ENCODE data around the gene BCAR3.
"Not testable (repeated sequence)": the region's sequence is repeated elsewhere in the genome, so short reads cannot be mapped to it uniquely, and the experiment has no call there.

The BCAR3 gene

DNA sequence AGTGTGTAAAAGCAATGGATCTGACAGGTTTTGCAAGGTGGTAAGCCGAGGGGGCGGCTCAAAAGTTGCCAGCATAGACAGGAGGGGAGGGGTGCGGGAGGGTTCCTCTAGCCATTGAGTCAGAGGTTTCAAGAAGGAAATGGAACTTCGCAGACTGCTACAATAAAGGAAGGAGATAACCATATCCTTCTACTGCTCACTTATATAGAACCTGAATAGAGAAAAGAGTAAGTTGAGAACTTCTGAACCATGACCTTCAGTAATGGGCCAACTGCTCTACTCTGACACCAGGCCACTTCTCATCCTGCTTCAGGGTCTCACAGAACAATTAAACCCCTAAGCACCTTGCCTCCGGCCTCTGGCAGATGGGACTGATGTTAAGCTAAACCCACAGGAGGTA lies 26.3 kb upstream of the BCAR3 start:
- DNase-seq (ENCODE audit: low read depth in 1 of 2, low spot score in 1 of 2) = no peak

DNA sequence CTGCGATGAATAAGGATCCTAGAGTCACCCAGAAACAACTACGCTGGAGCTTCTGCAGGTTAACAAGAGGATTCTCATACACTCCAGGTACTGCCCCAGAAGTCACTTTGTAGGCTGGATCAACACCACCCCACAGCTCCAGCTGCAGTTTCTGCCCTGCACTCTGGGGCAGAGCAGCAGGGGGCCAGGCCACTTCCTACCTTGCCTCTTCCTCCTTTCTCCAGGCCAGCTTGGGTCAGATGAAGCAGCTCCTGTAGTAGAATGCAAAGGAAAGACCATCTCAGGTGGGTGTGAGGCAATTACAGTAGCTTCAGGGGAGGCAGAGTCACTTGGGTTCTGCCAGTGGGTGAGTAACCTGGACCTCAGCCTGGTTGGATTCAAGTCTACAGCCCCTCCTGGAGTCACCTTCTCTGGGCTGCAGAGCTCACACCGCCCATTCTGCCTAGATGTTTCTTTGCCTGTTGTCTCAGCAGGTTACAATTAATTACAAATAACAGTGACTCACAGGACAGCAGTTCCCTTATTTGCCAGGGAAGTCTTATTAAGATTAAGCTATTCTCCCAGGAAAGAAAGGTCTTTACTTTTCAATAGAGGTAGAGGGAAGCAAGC lies 24.4 kb upstream of the BCAR3 start:
- no peak for DNase-seq (ENCODE audit: low read depth in 1 of 2, low spot score in 1 of 2)

DNA sequence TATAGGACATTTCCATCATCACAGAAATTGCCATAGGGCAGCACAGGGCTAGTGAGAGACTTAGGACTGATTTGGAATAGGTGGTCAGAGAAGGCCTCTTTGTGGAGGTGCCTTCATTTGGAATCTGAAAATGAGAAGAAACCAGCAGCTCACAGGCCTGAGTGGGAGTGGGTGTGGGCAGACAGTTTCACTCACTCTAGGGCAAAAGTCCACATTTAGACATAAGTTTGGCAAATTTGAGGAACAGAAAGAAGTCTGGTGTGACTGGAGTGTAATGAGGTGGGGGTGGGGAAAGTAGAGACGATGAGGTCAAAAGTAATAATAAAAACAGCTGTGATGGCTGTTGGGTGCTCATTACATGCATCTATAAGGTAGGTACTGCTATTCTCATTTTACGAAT lies 22.4 kb upstream of the BCAR3 start:
- DNase-seq (ENCODE audit: low read depth in 1 of 2, low spot score in 1 of 2) = no peak

DNA sequence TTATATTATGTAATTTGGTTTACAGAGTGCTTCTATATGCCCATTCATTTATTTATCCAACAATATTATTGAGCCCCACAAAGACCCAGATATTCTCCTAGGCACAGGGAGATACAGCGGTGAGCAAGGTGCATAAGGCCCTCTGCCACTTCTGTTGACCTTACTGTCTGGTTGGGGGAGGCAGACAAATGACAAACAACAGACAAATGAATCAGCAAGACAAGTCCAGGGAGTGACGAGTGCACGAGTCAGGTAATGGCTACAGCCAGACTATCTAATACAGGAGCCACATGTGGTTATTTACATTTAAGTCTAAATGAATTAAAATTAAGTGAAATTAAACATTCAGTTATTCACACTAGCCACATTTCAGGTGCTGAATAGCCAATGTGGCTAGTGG lies 22.0 kb upstream of the BCAR3 start:
- no peak for DNase-seq (ENCODE audit: low read depth in 1 of 2, low spot score in 1 of 2)

DNA sequence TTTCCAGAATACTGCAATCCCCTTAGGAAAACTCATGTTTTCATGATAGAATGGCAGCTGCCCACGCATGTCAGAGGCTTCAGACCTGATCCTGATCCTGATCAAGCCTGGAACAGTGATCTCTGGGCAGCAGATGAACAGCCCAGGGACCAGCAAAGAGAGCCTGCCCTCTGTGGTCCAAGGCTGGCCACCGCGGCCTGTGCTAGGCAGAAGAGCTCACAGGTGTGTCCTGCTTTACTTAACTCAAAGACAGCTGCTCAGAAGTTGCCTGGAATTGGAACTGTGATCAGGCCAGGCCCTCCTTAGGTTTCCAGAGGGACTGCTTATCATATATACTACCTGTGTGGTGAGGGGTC lies 21.2 kb upstream of the BCAR3 start:
- DNase-seq (ENCODE audit: low read depth in 1 of 2, low spot score in 1 of 2) = no peak

DNA sequence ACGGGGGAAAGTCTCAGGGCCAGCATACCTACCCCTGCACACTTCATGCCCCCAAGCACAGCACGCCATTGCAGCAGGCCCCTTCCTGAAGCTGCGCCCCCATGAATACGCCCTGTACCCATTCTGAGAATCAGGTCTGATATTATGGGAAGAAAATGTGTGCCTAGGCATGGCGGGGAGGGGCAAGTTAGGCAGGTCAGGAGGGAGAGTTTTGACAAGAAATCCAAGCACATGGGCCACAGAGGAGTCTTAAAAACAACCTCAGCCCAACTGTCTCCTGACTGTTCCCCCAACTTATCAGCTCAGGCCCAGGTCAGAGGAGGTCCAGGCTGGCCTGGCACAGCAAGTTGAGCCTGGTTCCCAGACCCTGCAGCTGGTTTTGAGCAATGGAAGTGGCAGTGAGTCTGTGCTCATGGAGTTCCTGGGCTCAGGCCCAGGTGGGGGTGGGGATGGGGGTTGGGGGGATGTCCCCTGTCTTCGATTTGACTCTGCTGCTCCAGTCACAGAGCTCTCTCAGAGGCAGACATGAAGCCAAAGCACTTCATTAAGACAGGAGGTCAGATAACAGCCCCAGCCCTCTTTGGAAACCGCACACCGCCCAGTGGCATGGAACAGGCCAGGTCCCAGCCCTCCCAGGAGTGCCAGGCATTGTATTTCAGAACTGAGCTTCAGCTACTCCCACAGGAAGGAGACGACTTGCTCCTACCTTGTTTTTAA lies 20.6 kb upstream of the BCAR3 start:
- no peak for DNase-seq (ENCODE audit: low read depth in 1 of 2, low spot score in 1 of 2)

DNA sequence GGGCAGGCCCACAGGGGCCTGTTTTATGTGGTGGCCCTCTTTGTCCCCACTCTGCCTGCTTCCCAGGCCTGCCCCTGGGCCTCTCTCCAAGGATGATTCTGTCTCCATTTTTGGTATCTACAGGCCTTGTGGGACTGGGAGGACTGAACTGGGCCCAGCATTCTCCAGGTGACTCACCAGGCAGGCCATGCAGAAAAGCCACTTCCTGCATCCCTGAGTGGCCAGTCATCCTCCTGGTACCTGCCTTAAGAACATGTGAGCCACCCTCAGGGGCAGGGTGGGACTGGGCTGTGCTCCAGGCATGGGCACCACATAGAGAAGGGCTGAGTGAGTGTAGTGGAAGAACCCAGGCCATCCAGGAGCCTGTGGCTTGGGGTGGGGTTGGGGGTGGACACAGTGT lies 20.0 kb upstream of the BCAR3 start:
- DNase-seq (ENCODE audit: low read depth in 1 of 2, low spot score in 1 of 2) = no peak

DNA sequence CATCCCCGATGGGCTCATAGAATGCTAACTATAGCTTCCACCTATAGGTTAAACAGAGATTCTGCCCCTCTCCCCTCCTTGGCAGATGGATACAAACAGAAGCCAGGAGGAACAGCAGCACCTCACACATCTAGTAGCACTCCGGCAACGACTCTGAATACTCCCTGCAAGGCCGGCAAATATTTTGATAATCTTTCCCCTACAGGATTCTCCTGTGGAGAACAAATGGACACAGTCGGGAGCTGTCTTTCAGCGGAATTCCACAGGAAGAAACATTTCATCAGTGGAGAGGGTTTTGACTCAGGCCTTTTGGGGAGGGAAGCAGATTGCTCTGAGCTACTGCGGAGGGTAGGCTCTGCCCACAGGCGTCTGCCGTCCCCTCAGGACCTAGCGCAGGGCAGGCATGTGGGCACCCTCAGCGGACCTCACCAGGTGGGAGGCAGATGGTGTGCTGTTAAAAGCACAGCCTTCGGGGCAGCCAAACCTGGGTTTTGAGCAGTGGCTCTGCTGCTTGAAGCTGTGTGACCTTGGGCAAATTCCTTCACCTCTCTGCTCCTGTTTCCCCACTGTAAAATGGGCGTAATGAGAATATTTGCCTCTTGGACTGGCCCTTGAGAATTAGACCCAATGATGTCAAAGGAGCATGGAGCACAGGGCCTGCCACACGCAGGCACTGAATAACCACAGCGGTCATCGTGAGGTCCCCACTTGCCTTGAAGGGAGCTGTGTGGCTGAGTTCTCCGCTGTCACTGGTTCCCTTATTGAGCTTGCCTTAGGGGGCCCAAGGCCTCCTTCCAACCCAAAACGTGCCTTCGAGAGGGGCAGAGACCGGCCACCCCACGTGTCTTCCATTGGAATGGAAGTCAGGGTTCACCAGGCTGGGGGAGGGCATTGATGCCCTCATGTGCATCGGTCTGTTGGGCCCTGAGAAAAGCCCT lies 19.2 kb upstream of the BCAR3 start:
- DNase-seq (ENCODE audit: low read depth in 1 of 2, low spot score in 1 of 2) = no peak

DNA sequence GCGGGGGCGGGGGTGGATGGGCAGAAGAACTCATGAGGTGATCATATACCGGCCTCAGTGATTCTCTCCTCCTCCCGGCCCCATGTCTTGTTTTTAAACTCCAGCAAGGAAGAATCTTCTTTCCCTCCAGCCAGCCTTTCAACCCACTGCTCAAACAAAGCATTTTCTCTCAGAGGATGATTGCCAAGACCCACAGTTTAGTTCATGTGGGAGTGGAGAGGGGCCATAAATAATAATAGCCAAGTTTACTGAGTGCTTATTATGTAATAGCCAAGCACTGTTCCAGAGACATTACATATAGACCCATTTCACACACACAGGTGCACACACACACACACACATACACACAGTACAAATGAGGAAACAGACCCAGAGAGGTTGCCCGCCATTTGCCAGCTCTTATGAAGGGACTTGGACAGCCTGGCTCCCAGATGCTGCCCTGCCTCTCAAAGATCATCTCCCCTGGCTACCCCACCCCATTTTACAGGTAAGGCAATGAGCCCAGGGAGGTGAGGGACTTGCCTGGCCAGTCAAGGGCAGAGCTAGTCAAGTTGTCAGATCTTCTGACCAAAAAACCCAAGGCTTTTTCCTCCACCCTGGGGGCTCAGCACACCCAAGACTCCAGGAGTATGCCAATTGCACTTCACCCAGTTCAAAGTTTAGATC lies 18.0 kb upstream of the BCAR3 start:
- DNase-seq (ENCODE audit: low read depth in 1 of 2, low spot score in 1 of 2) = no peak

DNA sequence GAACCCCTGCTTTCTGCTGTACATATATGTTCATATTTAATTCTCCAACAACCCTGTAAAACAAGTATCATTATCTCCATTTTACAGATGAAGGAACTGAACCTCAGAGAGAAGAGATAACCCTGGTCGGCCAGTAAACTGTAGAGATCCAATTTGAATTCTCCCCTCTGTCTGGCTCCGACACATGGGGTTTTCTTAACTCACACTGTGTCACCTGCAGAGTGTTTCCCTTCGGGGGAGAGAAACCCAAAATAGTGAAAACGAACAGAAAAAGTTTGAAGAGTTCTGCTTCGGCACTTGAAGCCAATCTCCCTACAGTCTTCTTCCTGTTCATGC lies 17.4 kb upstream of the BCAR3 start:
- DNase-seq (ENCODE audit: low read depth in 1 of 2, low spot score in 1 of 2) = no peak

DNA sequence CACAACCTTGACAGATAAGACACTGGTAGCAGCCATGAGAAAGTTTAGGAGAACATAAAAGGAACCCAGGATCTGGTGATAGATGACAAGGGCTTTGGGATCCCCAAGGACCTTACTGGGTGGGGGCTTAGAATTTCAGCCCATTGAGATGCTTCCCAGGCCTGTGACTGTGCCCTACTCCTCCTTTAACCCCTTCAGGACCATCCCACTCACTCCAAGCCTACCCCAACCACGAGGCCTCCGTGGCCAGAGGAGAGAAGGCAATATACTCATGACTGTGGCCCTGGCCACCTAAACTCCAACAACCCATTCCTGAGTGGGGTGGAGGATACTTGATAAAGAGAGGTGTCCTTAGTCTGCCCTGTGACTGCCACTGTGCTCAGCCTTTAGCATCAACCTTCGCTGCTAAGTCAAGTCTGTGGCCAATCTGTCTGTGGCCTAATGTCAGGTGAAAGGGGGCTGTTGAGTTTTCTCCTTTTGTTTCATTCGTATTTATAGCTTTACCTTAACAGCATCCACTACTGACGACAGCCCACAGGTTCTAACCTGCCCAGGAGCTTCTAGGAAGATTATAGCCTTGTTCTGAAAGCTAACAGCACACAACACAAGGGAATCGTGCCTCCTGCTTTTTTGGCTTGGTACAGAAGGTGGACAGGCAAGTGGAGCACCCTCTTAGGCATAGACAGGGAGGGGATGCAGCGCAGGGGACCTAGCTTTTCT lies 16.9 kb upstream of the BCAR3 start:
- no peak for DNase-seq (ENCODE audit: low read depth in 1 of 2, low spot score in 1 of 2)

DNA sequence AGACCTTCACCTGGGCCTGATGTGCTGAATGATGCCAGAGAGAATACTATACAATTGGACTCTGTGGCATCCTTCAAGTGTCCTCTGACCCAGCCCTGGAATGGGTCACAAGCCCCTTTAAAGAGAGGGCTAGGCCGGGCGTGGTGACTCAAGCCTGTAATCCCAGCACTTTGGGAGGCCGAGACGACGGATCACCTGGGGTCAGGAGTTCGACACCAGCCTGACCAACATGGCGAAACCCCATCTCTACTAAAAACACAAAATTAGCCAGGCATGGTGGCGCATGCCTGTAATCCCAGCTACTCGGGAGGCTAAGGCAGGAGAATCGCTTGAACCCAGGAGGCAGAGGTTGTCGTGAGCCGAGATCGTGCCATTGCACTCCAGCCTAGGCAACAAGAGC lies 15.9 kb upstream of the BCAR3 start:
- not testable (repeated sequence) for DNase-seq (ENCODE audit: low read depth in 1 of 2, low spot score in 1 of 2)

DNA sequence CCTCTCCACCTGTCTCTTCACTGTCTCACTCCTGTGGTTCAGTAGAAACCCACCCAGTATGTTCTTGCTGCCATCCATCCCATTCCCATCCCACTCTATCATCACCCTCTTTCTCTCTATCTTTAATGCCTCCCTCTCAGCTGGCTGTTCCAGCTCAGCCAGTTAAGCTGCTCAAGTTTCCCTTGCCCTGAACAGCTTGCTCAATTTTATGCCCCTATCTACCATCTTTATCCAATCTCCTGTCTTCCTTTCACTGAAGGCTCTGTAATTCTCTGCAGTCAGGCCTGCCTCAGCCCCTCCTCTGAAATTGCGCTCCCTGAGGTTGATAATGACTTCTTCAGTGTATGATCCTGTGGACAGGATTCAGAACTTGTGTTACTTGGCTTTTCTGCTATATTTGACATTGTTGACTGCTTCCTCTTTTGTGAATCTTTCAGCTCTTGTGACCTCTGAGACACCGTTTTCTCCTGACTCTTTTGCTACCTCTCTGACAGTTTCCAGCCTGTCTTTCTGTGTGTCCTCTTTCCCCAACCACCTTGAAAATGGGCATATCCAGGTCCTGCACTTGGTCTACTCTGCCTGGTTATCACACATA lies 13.9 kb upstream of the BCAR3 start:
- DNase-seq (ENCODE audit: low read depth in 1 of 2, low spot score in 1 of 2) = no peak

DNA sequence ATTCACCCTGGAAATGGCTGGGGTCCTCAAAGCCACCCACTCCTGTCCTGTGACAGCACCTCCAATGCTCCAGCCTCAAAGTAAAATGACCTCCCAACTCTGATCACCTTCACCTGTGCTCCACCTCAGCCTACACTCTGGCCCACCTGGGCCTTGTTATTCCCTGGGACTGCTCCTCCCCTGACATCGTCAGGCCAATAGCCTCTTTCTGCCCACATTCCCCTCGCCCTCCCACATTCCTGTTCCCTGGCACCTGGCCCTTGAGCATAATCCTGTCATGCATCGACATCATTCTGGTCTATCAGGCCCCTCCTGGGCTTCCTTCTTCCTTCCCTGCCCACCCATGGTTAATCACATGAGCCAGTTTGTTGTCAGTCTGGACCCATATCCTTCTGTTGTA lies 13.2 kb upstream of the BCAR3 start:
- DNase-seq (ENCODE audit: low read depth in 1 of 2, low spot score in 1 of 2) = no peak

DNA sequence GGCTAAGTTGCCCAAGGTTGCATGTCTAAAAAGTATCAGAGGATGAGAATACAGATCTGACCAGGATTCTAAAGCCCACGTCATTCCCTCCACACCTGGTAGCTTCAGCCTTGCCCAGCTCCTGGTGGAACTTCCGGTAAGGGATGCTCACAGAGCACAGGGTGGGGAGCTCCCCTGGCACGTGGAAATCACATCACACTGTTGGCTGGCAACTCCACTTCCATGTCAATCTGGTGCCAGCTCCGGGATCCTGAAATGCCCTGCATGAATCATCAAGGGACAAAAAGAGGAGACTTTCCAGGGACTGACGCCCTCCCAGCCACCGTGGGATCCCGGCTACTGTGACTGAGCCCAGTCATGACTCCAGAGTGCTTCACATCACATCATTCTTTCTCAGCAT lies 12.4 kb upstream of the BCAR3 start:
- DNase-seq (ENCODE audit: low read depth in 1 of 2, low spot score in 1 of 2) = no peak

DNA sequence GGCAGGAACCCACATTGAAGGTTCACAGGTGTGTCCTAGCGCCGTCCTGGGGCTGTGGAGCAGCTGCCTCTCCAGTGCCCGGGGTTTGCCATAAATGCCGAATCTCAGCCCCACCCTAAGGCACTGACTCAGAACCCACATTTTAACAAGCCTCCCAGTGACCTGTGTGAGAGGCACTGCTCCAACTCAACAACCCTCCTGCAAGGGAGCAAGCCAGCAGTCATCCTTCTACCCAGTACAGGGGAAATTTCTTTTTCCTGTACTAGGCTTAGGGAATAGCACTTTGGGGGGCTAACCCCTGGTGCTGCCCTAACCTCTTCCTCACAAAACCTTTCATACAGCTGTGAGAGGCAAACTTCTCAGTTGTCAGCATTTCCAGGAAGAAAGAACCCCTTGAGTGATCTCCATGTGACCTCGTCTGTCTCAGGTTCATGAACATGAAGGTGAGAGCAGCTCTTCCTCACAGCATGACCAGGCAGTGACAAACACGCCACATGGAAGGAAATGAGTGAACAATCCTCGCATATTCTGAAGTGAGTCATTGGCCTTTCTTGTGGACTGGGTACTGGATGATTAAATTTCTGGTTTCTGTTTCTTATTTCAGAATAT lies 11.4 kb upstream of the BCAR3 start:
- DNase-seq (ENCODE audit: low read depth in 1 of 2, low spot score in 1 of 2) = no peak

DNA sequence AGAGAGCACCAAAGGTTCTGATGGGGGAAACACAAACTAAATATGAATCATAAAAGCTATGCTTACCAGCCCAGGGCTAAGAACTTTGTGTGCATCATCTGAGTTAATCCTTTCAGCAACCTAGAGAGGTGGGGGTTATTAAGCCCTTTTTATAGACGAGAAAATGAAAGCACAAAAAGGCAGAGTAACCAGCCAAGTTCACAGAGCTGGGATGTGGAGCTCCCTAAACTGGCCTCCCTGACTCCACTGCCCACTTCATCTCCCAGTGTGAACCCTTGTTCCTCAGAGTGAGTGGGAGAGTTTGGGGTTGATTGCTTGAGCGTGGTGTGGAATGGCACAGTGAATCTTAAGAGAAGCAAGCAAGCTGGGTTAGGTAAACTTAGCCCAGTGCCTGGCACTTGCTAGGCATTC lies 10.8 kb upstream of the BCAR3 start:
- DNase-seq (ENCODE audit: low read depth in 1 of 2, low spot score in 1 of 2) = no peak

DNA sequence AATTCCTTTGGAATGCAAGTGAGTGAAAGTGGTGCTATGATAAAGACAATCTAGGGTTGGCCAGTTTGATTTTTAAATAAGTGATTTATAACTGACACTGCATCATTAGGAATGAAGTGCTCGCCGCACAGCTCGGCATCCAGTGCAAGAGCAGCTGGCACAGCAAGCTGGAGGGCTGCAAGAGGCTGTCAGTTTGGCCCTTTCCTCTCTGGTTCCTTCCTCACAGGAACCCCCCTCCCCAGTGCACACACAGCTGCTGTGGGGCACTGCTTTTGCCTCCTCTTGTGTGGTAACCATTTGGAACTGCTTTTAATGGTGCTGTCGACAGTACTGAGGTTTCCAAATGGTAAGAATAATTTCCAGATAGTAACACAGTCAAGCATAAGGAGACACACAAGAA lies 10.4 kb upstream of the BCAR3 start:
- no peak for DNase-seq (ENCODE audit: low read depth in 1 of 2, low spot score in 1 of 2)

DNA sequence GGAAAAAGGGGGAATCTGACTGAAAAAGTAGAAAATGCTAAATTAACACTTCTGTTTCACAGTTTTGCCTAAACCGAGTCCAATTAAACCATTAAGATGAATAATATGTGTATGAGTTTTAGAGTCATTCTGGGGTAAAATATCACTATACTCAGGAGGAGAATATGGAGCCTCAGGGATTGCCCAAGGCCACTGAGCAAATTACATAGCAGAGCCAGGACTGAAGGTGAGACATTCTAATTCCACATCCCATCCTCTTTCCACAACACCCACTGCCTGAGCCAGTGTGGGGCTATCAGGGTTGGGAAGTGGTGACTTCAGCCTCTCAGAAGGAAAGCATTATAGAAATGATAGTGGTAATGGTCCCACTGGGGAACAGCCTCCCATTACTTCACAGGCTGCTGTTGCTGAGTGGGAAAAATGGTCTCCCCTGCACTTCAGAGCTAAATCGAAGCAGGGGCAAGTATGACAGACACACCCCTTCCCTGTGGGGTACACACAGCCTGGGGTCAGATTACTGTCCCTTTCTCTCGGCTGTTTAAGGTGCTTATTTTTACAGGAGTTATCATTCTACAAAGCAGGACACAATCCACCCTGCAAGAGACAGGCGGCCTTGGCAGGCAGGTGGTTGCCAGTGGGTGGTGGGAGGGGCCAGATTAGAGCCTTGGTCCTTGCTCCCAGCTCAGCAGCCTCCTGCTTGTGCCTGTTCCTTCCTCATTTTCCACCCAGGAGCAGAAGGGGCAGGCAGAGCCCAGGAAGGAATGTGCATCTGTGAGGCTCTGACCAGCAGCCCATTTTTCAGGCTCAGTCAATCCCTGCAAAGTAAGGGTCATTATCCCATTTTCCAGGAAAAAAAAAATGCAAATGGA lies 9.5 kb upstream of the BCAR3 start:
- DNase-seq (ENCODE audit: low read depth in 1 of 2, low spot score in 1 of 2) = no peak

Data from activated T-helper 1 cell treated with anti-CD3 and anti-CD28 coated beads, Interleukin-2, amount 50 U/mL, for 16 hours (primary cell).